ENCODE measurements around the gene RSL1D1. TPM values are rescaled to one million over a fixed set of nuclear protein-coding genes. Genes with fewer than 3 reads are reported as not detected.

The RSL1D1 gene
- total RNA-seq = 57.7 and 84.8 TPM in 2 replicates

DNA sequence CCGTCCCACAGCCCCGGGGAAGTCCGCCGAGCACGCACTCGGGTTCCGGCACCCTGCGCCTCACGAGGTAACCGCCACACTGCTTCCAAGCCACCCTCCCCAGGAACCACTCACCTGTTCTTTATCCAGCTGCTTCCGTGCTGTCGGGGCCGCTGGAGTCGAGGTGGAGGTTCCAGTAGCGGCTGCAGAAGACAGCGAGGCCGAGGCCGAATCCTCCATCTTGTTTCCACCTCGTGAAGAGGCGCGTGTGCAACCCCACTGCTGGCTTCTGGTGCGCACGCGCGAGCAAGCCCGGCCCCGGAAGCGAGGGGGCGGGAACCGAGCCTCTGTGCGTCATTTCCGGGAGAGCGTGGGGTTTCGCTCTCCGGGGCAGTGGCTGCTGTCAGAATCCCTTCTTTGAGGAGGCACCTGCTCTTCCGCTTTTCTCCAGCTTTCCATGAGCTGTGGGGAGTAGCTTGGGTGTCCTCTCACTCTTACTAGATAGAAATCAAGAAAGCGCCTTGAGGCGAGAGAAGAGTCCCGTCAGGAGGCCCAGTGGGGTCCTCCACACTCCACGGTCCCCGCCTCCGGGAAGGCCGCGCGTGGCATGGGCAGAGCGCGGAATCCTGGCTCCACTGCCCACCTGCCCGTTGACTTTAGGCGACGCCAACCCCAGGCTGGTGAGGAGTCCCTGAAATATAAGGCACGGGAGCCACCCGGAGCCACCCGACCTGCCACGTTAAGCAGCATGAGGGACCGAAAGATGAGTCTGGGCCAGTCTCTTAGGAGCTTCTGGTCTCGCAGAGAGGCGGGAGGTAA lies at the start of gene RSL1D1:
RSL1D1 (minus strand) TSS at position 249 of the 798 bp plus-strand sequence; CDS start at position 219, 30 bp downstream.

DNA sequence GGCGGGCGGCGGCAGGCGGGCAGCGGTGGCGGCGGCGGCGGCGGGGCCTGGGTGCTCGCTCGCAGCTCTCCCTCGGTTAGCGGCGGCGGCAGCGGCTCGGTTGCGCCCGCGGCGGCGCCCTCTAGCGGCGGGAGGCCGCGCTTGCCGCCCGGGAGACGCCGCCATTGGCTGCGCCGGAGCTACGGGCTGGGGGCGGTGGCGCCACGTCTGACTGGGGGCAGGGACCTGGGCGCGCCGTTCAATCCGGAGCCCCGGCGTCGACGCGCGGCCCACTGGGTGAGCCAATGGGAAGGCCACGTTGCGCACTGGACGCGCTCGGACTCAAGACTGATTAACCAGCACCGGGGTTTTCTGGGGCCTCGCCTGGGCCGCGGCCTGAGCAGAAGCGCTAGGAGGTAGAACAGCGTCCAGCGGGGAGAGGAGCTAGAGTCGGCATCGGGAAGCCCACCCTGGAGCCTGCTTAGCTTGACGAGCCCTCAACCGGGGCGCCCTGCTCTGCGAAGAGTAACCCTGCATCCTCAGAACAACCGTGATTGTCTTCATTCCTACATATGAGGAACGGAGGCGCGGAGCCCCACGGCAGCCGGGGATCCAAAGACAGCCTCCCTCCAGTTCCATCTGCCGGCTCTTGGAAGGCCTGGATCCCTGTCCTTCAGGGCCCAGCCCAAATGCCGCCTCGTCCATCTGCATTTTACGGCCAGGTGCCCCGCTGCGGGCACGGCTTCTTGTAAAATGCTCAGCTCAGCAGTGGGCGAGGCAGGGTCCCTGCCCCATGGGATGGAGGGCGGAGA lies 54.0 kb downstream of the RSL1D1 start, which contains the start of gene ZC3H7A:
ZC3H7A (minus strand) TSS at position 93 of the 791 bp plus-strand sequence. CDS start 14,904 bp downstream, outside the sequence.

Other genes starting within 250 kb of the RSL1D1 start
- gene SNN, start 183.1 kb downstream of the RSL1D1 start, total RNA-seq = 3.1 and 7.9 TPM in 2 replicates
- gene TXNDC11, start 108.7 kb downstream of the RSL1D1 start, total RNA-seq = 27.5 and 45.4 TPM in 2 replicates
- 30.0 and 40.8 TPM in 2 replicates for gene ZC3H7A, start 54.3 kb downstream of the RSL1D1 start, total RNA-seq
- 42.0 and 49.5 TPM in 2 replicates for gene GSPT1, start 64.4 kb upstream of the RSL1D1 start, total RNA-seq
- 4.9 and 7.5 TPM in 2 replicates for gene NPIPB2, start 90.5 kb upstream of the RSL1D1 start, total RNA-seq
- not detected in 2 replicates for gene TNFRSF17, start 113.7 kb upstream of the RSL1D1 start, total RNA-seq
- gene SNX29, start 125.2 kb upstream of the RSL1D1 start, total RNA-seq = 11.0 and 11.2 TPM in 2 replicates